VCaP (cell line): ENCODE data around the gene ZNF335.

Source experiments
- H3K27ac ChIP-seq: fragments of 450-650 bp; 2 replicates; pipeline ENCODE4 v1.5.1; 2017
- CTCF ChIP-seq: fragments of 450-650 bp; conservative IDR thresholded peaks from 2 replicates; pipeline ENCODE4 v1.5.1; 2017; ENCODE audit warnings: mild to moderate bottlenecking, moderate library complexity

The ZNF335 gene

GRCh38 chr20:45921337-45922189 lies 50.4 kb downstream of the ZNF335 start:
- no peak overlapping the region for H3K27ac ChIP-seq
- TF ChIP-seq CTCF, result no peak

GRCh38 chr20:45920462-45921336 lies 51.3 kb downstream of the ZNF335 start:
- TF ChIP-seq CTCF, result no peak
- H3K27ac ChIP-seq, result no peak overlapping the region

GRCh38 chr20:45919542-45920399 lies 52.2 kb downstream of the ZNF335 start:
- no peak for TF ChIP-seq CTCF
- peak overlapping the region; percentile 1; the same call in 1 of the 2 replicates for H3K27ac ChIP-seq

- H3K27ac ChIP-seq, result no peak overlapping the region; the same call in 1 of the 2 replicates
- no peak for TF ChIP-seq CTCF
Observed at GRCh38 chr20:45918779-45919537, 53.0 kb downstream of the ZNF335 start.

GRCh38 chr20:45918182-45918737 lies 53.7 kb downstream of the ZNF335 start:
- TF ChIP-seq CTCF, result no peak
- no peak overlapping the region for H3K27ac ChIP-seq

- TF ChIP-seq CTCF, result no peak
- no peak overlapping the region for H3K27ac ChIP-seq
Observed at GRCh38 chr20:45917790-45918141, 54.2 kb downstream of the ZNF335 start.
